Erythroblast (primary cell): ENCODE data around the gene PRXL2C.

Experiments
- GATA1 ChIP-seq: IDR thresholded peaks from 2 replicates; pipeline ENCODE4 v1.6.1; 2011; ENCODE audit warnings: low read depth, mild to moderate bottlenecking, control low read depth, low read length, moderate library complexity
- POLR2A ChIP-seq: IDR thresholded peaks from 2 replicates; pipeline ENCODE4 v1.6.1; 2011; ENCODE audit warnings: mild to moderate bottlenecking, low read length

DNA sequence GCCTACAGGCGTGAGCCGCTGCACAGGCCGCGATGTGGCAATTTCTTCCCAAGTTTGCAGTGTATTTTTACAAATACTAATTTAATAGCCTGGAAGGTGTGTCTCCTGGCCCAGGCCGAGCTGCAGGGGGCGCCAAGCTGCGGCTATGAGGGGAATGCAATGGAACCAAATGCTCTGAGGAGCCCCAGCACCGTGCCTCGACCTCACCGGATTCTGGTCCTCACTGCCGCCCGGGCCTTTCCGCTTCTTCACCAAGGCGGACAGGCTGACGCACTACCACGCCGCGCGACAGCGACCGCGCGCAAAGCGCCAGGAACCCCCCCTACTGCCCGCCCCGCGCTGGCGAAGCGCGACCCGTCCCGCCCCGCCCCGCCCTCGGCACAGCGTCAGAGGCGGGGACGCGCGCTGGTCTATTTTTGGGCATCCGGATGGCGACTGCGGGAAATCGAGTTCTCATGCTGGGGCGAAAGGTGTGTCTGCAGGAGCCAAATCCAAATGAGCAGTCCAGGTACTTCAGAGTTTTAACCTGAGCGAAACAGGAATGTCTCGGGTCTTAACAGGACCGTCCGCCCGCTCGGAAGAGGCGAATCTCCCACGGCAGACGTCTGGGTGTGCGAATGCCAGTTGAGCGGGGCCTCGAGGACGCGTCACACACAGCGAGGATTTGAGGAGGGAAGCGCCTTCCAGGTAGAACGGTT, 31.7 kb upstream of the PRXL2C start:
- TF ChIP-seq POLR2A (no peak), GATA1 (no peak)
